Measurements from ENCODE around the gene MYRFL.

The MYRFL gene

DNA sequence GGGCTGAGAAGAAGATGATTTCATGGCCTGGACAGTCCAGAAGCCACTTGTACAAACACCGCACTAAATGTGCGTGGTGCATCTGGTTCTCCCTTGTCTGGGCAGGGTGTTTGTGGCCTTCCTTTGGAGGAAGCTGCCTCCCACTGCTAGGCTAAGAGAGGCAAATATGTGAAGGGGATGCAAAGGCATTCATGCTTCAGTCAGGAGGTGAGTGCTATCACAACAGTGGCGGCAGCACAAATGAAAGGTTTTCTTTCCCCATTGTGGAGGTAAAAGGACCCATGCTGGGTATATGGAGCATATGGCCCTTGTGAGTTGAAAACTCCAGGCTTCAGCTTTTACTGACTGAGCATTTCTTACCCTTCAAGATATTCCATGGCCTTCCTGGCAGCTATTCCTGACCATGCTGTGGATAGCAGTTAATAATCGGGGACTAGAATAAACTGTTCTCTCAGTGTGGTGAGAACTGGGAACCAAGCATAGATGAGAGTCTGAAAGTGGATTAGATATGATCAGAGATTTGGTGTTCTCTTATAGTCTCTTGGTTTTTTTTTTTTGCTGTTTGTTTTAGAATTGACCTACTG lies 69.9 kb downstream of the MYRFL start:
- no peak for DNase-seq (ENCODE audit: extremely low read depth in 1 of 2, low read depth in 1 of 2)

DNA sequence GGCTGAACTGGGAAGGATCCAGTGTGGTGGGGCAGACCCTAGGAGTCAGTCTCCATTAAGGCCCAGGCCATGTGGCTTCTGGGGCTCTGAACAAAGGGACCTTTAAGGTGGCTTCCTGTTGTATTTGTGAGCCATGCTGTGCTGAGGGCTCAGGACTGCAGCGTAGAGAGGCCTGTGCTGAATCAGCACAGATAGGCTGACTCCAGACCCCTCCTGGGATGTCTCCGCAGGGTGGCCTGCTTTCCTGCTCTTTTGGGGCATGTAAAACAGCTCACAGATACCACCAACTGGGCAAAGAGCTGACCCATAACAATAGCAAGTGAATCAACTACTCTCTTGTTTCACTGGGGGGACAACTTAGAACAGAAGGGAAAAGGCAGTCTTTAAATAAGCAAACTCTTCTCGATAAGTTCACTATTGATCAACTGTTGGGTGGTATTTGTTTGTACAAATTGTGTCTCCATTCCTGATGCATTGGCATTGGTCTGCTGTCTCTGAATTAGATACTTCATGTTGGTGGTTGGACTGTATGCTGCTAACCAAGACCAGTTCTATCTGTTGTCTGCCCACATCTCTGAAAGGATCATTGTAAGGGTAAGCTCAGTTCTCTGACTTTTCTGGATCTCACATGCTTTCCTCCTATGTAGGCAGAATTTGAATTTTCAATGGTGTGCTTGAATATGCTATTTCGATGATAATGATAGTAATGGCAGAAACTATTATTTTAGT lies 71.8 kb downstream of the MYRFL start:
- DNase-seq (ENCODE audit: extremely low read depth in 1 of 2, low read depth in 1 of 2) = no peak

DNA sequence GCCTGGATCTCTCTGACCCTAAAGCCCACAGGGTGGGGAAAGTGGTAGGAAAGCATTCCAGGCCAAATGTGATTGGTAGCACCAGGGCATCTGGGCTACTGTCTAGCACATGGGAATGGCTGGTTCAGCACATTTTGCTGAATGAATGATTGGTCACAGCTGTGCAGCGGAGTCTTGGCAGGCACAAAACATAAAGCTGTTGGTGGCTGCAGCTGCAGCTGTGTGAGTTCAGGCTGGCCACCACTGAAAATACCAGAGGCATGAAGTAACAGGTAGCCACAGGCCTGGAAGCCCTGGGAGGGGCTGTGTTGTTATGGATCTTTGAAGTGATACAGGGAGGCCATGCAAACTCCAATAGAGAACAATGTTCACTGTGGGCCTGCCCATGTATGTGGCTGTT lies 72.7 kb downstream of the MYRFL start:
- DNase-seq (ENCODE audit: extremely low read depth in 1 of 2, low read depth in 1 of 2) = no peak

DNA sequence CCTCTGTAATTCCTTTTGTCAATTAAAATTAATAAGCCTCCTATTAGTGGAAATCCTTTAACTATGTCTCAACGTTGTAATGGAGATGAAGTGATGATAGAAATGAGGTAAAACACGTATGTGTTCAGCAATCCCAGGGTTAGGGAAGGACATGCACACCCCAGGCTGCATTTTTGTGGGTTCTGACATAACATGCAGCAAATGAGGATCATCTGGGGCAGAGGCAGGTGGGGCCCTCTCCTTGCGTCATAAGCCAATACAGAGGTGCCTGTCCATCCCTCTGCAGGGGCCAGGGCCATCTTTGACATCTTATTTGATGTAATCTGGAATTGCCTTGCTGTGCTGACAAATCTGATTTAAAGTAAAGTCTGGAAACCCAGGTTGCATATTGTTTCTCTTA lies 73.2 kb downstream of the MYRFL start:
- no peak for DNase-seq (ENCODE audit: extremely low read depth in 1 of 2, low read depth in 1 of 2)

DNA sequence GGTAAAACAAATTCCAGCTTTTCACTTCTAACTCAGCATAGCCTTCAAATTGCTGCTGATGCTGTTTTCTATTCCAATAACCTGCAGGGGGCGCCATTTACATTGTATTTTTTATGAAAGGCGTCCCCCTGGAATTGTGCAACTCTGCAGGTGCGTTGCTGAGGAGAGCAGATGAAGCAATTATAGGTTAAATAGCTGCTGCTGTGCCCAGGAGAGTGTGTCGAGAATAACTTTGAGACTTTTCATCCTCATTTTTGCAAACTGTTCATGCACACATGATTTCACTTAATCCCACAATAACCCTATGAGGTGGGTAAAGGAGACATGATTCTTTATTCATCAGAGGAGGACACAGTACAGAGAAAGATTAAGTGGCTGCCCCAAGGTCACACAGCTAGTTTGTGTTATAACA lies 75.7 kb downstream of the MYRFL start:
- peak in 1 of 2 donors; percentile 27 for DNase-seq (ENCODE audit: extremely low read depth in 1 of 2, low read depth in 1 of 2)

DNA sequence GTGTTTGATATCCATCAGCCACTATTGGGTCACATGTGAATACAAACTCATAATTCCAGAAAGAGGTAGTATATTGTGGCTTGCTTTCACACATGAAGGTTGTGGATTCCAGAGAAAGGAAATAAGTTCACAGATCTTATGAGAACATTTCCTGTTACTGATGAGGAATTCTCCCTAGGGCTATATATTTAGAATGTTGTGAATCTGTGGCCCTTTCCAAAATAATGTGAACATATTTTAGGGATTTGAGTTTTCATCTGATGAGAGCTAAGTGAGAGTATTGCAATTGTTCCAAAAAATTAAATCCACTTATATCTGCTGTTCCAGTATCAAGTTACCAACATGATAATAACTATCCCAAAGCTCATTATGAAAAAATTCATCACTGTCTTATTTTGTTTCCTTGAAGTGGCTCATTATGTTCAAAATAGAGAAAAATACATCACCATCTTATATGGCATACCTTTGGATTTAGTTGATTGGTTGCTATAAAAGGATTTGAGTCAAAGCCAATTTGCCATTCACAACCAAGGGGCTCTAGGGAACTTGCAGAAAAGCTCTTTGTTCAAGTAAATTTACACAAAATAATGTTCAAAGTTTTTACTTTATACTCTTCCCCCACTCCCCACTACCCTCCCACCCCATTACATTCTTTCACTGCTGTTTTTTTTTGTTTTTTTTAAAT lies 76.3 kb downstream of the MYRFL start:
- no peak for DNase-seq (ENCODE audit: extremely low read depth in 1 of 2, low read depth in 1 of 2)

DNA sequence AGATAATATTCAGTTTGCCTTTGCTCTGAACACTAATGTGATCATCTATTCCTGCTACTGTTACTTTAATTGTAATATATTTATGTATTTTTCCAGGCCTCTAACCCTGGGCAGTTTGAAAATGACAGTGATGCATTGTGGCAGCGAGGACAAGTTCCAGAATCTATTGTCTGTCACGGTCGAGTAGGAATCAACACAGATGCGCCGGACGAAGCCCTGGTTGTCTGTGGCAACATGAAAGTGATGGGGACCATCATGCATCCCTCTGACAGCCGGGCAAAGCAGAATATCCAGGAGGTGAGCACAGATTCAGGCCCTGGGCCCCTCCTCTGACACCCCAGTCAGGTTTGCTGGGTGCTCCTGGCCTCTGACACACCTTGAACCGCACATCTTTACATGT lies 78.5 kb downstream of the MYRFL start:
- DNase-seq (ENCODE audit: extremely low read depth in 1 of 2, low read depth in 1 of 2) = no peak

DNA sequence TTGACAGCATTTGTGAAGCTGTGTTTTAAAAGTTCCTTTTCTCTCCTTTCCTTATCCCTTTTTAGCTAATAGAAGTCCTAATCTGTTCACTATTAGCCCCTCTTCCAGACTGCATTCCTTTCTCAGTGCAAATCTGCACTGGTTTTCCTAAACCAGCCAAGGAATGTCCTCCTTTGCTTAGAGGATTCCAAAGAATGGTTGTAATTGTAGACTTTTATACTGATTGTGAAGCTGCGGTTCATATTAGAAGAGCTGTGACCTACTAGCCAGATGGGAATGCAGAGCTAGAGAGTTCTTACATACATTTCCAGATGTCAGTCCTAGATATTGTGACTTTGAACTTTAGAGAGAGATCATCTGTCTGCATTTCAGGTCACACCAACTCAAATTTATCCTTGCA lies 79.8 kb downstream of the MYRFL start:
- DNase-seq (ENCODE audit: extremely low read depth in 1 of 2, low read depth in 1 of 2) = no peak

DNA sequence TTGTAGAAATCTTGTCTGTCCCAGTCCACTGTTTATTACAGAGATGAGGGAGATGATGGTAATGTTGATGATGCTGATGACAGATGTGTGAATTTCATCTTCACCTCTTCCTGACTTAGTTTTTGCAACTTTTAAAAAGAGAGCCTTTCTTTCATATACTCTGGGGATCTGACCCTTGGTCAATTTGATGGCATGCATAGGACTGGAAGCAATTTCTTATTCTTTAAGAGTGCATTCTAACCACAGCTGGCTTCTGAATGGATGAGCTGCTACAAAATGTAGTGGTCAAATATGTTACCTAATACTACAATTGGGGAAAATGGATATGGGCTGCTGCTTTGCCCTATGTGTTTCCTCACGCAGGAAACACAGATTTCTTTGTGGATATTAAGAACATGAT lies 80.8 kb downstream of the MYRFL start:
- DNase-seq (ENCODE audit: extremely low read depth in 1 of 2, low read depth in 1 of 2) = no peak

DNA sequence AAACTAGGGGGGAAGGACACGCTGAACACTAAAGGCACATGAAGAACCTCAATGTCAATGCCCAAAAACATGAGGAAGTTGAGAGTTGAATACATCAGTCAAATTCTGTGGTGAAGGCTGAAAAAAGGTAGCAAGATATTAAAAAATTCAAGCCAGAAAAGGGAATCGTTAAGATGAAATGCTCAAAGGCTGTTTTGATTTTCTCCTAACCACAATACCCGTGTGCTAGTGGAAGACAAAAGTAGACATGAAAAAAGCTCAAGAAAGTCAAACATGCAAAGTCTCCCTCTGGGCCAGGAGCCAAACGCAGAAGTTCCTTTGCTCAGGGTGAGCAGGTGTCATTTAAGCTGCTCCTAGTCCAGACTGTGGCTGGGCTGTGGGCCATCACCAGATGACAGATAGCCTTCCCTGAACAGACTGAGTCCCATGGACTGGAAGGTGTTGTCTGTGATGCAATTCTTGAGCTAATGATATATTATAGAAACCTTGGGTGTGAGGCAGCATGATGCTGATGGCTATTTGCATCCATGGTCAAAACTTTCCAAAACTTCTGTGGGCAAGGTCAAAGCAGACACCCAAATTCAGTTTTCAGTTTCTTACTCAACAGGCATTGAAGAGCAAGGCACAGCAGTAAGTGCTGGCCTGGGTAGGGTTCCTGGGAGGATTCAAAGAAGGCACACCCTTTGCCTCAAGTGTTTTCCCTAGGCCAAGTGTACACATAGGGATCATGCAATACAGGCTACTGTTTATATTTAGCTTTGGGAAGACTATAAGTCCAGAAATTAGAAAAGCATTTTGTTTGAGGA lies 81.6 kb downstream of the MYRFL start:
- no peak for DNase-seq (ENCODE audit: extremely low read depth in 1 of 2, low read depth in 1 of 2)

DNA sequence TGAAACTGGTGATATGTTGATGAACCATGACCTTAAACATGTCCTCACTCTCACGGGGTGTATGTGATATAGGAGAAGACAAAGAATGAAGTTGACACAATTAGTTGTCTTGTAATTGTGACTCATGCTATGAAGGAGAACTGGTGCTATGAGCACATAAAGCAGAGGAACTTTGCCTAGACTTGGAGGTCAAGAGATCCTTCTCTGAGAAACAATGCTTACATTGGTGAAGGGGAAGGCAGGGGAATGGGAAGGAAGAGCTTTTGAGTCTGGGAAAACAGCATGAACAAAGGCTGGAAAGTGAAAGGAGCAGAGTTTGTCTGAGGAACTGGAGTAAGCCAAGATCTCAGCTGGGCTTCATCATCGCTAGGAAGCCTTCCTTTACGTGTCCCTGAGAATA lies 83.2 kb downstream of the MYRFL start:
- DNase-seq (ENCODE audit: extremely low read depth in 1 of 2, low read depth in 1 of 2) = no peak

DNA sequence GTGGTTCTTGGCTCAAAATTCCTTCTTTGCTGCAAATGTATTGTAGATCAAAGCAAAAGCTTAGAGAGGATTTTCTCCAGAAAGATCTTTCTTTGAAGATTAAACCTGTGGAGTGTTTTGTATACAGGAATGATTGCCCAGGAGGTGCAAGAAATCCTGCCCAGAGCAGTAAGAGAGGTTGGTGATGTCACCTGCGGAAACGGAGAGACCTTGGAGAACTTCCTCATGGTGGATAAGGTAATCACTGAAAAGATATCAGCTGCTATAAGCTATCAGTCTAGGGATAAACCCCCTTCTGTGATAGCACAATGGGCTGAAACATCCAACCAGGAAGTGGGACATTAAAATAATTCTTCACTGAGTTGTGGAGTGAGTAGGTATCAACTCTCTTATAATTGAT lies 85.7 kb downstream of the MYRFL start:
- no peak for DNase-seq (ENCODE audit: extremely low read depth in 1 of 2, low read depth in 1 of 2)

DNA sequence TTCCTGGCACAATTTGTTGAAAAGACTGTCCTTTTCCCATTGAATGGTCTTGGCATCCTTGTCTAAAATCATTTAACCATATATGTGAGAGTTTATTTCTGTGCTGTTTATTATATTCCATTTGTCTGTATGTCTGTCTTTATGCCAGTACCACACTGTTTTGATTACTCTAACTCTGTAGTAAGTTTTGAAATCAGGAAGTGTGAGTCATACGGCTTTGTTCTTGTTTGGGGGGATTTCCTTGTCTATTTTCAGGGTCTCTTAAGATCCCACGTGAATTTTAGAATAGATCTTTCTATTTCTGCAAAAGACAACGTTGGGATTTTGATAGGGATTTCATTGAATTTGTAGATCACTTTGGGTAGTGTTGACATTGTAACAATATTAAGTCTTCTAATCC lies 88.5 kb downstream of the MYRFL start:
- DNase-seq (ENCODE audit: extremely low read depth in 1 of 2, low read depth in 1 of 2) = no peak

DNA sequence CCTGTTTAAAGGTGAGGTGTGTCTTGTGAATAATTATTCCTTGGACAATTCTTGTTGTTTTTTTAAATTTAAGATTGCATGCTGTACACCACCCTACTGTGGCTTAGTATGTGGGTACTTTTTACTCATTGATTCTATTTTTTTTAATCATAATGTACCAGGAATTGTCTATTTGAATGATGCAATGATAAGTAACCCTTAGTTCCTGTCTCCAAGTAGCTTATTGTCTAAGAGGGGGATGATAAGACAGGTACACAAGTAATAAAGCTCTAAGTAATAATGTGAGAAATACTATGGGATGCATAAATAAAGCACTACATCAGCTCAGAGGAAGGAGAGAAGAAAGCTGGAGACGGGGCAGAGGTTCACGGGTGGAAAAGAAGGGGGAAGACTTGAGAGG lies 90.9 kb downstream of the MYRFL start:
- no peak for DNase-seq (ENCODE audit: extremely low read depth in 1 of 2, low read depth in 1 of 2)

DNA sequence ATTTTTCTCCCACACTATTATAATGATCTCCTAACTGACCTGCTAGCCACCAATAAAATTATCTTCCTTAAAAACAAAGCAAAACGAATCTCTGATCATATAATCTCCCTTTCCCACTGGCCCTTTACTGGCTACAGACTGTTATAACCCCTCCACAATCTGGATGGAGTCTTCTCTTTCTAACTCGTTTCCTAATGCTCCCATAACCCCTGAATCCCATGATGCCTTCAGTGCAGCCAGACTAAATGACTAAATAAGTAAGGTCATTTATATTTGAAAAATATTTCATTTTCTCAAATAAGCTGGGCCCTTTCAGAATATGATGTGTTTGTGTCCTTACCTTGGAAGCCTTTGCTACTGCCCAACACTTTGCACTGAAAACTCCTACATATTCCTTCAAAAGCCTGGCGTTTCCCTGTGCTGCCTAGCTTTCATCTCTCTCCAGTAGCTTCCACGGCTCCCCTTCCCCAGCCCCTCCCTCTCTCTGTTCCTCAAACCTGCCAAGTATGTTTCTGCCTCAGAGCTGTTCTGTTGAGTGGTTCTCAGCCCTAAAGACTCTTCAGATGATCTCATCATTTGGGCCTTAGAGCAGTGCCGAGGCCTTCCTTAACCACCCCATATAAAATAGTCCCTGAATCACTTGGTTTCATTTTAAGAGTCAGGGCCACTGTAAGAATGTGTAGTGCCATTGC lies 91.7 kb downstream of the MYRFL start:
- no peak for DNase-seq (ENCODE audit: extremely low read depth in 1 of 2, low read depth in 1 of 2)

DNA sequence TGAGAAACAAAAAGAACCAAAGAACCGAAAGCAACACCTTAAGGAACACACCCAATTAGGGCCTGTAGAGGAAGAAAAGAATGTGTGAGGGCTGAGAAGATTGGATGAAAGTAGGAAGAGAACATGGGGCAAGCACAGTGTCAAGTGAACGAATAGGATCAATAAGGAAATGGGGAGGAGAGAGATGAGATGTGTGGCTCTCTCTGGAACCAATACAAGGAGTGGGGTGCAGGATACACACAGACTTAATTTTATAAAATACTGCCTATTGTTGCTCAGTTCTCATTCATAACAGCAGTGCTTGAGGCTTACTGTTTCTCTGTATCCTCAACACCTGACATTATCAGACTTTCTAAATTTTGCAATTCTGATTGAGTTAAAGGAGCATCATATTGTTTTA lies 93.3 kb downstream of the MYRFL start:
- no peak for DNase-seq (ENCODE audit: extremely low read depth in 1 of 2, low read depth in 1 of 2)

DNA sequence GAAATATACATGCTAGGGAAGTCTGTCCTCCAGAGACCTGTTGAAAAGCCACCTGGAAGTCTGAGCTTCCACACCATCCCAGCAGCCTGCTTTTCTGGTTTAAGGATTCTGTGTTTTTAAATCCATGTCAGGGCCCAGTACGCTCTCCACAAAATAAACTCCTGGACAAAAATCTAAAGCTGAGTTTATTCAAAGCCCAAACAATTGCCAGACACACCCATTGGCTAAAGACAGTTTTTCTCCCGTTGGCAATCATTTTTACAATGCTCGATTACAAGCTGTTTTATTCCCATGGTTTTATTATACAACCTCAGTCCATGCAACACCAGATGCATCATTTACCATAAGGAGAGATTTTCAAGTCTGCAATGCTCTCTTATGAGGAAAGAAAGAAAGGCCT lies 94.5 kb downstream of the MYRFL start:
- DNase-seq (ENCODE audit: extremely low read depth in 1 of 2, low read depth in 1 of 2) = no peak

DNA sequence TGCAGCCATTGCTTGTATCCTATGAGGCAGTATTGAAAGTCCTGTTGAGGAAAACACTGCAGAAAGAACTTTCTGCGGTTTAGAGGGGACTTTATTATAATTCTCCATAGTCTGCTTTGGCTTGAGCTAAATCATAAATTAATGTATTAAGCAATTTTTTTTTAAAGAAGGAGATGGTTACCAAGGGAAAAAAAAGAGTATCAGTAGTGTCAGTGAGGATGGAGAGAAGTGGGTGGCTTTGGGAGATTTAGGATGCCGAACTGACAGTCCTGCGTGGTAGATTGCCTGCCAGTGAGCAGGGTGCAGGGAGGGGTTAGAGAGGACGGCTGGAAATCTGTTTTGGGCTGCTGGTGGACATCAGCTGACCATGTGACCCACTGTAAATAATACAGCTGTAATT lies 96.8 kb downstream of the MYRFL start:
- DNase-seq (ENCODE audit: extremely low read depth in 1 of 2, low read depth in 1 of 2) = no peak

DNA sequence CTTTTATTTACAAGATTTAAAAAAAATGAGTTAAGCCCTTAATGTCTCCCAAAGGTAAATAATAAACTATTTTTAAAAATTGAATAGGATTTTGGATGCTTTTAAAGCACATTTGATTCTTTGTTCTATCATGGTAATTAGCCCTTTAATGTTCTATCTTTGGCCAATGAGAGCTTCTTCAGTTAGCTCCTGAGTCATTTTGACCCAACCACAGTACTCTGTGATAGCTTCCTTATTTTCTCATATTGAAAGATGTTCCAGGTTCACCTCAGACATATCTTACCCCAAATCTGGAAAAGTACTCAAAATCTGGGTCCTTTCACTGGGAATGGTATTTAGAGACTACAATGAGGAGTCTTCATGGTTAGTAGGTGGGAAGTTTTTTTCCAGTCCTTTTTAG lies 98.0 kb downstream of the MYRFL start:
- no peak for DNase-seq (ENCODE audit: extremely low read depth in 1 of 2, low read depth in 1 of 2)

DNA sequence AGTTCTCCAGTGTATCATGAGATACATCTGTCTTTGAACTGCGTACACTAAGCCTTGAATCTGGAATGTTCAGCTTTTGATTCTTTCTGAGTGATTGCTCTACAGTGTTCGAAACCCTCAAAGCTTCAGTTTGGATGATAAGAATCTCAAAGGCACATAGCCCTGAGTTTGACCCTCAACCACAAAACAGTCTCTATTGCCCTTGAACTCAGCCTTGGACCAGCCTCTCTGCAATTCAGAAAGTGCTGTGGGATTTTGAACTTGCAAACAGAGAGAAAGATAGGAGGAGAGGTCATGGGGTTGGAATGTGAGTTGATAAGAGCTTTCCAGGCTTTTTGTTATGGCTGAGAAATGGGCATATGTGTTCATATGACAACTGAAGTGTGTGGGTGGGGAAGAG lies 100.3 kb downstream of the MYRFL start:
- no peak for DNase-seq (ENCODE audit: extremely low read depth in 1 of 2, low read depth in 1 of 2)

DNA sequence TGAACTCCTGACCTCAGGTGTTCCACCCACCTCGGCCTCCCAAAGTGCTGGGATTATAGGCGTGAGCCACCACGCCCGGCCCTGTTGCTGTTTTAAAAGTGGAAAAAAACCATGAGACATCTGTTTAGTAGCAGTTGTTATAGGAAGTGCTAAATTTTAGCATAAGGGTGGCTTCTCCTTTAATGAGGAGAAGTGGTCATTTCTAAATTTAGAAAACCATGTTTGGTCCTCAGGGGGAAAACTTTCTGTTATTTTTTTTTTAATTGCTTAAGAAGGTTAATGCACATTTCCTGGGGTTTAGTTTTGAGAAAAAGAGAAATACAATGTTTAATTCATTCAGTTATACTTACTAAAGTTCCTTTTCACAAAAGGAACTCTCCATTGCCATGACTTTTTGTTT lies 102.1 kb downstream of the MYRFL start:
- DNase-seq (ENCODE audit: extremely low read depth in 1 of 2, low read depth in 1 of 2) = no peak

Measured in stimulated activated CD8-positive, alpha-beta memory T cell treated with anti-CD3 and anti-CD28 coated beads, Interleukin-7, amount 100 ng/mL, for 48 hours (primary cell).